Bone marrow (tissue), 2 donors: Measurements from ENCODE around the gene PRKN.
"Not testable (repeated sequence)": the region's sequence is repeated elsewhere in the genome, so short reads cannot be mapped to it uniquely, and the experiment has no call there.

Experiments used
- DNase-seq, 2 donors: peaks; one replicate each; lab custom pipeline; 2025; lab: John Stamatoyannopoulos, UW

The PRKN gene

GRCh38 chr6:161903584-161904212, 823.9 kb downstream of the PRKN start:
- DNase-seq = no peak

GRCh38 chr6:161901740-161902426, 825.7 kb downstream of the PRKN start:
- no peak for DNase-seq

- DNase-seq = no peak
Observed at GRCh38 chr6:161894436-161894835, 833.1 kb downstream of the PRKN start.

- DNase-seq = no peak
Observed at GRCh38 chr6:161891542-161891941, 836.0 kb downstream of the PRKN start.

- no peak for DNase-seq
Observed at GRCh38 chr6:161890832-161891297, 836.7 kb downstream of the PRKN start.

GRCh38 chr6:161890133-161890831, 837.3 kb downstream of the PRKN start:
- no peak for DNase-seq

- no peak for DNase-seq
Observed at GRCh38 chr6:161889324-161889723, 838.2 kb downstream of the PRKN start.

GRCh38 chr6:161886545-161886944, 841.0 kb downstream of the PRKN start:
- DNase-seq = not testable (repeated sequence)

- no peak for DNase-seq
Observed at GRCh38 chr6:161884782-161885181, 842.8 kb downstream of the PRKN start.

GRCh38 chr6:161882196-161882765, 845.3 kb downstream of the PRKN start:
- no peak for DNase-seq

- DNase-seq = no peak
Observed at GRCh38 chr6:161880056-161880455, 847.5 kb downstream of the PRKN start.

GRCh38 chr6:161876231-161876630, 851.3 kb downstream of the PRKN start:
- no peak for DNase-seq

GRCh38 chr6:161870236-161870901, 857.2 kb downstream of the PRKN start:
- DNase-seq = no peak

- DNase-seq = no peak
Observed at GRCh38 chr6:161869491-161869890, 858.1 kb downstream of the PRKN start.

GRCh38 chr6:161866570-161866969, 861.0 kb downstream of the PRKN start:
- DNase-seq = no peak

GRCh38 chr6:161861061-161861460, 866.5 kb downstream of the PRKN start:
- DNase-seq = not testable (repeated sequence)

GRCh38 chr6:161853657-161854056, 873.9 kb downstream of the PRKN start:
- DNase-seq = no peak

GRCh38 chr6:161851486-161851885, 876.1 kb downstream of the PRKN start:
- DNase-seq = not testable (repeated sequence)

GRCh38 chr6:161850562-161850961, 877.0 kb downstream of the PRKN start:
- peak in 1 of 2 donors; percentile 0 for DNase-seq

GRCh38 chr6:161847628-161848027, 879.9 kb downstream of the PRKN start:
- DNase-seq = no peak

GRCh38 chr6:161844804-161845203, 882.8 kb downstream of the PRKN start:
- no peak for DNase-seq

- no peak for DNase-seq
Observed at GRCh38 chr6:161843066-161843465, 884.5 kb downstream of the PRKN start.
